Glutamatergic neuron (in vitro differentiated cells): ENCODE data around the gene CDH23. TPM values are rescaled to one million over a fixed set of nuclear protein-coding genes. Genes with fewer than 3 reads are reported as not detected.
A peak's percentile ranks its signal among the peaks of the same experiment; 100 is the strongest.

Source experiments
- DNase-seq: peaks from one replicate; pipeline ENCODE4 v3.0.0; 2022
- H3K27ac Mint-ChIP-seq: one replicate; pipeline ENCODE4 v1.8.0; 2020; ENCODE audit warnings: mild to moderate bottlenecking, mixed read lengths, inconsistent platforms; ENCODE audit not compliant: unreplicated experiment
- H3K27me3 Mint-ChIP-seq: one replicate; pipeline ENCODE4 v1.8.0; 2020; ENCODE audit warnings: mild to moderate bottlenecking, moderate library complexity, mixed read lengths, inconsistent platforms; ENCODE audit not compliant: unreplicated experiment
- H3K36me3 Mint-ChIP-seq: one replicate; pipeline ENCODE4 v1.8.0; 2020; ENCODE audit warnings: mild to moderate bottlenecking, mixed read lengths, inconsistent platforms; ENCODE audit not compliant: unreplicated experiment
- H3K4me1 Mint-ChIP-seq: one replicate; pipeline ENCODE4 v1.8.0; 2020; ENCODE audit warnings: mild to moderate bottlenecking, low read depth, mixed read lengths, inconsistent platforms; ENCODE audit not compliant: unreplicated experiment
- H3K4me3 Mint-ChIP-seq: one replicate; pipeline ENCODE4 v1.8.0; 2020; ENCODE audit warnings: mild to moderate bottlenecking, mixed read lengths, inconsistent platforms; ENCODE audit not compliant: unreplicated experiment
- H3K9me3 Mint-ChIP-seq: one replicate; pipeline ENCODE4 v1.8.0; 2020; ENCODE audit warnings: mild to moderate bottlenecking, moderate library complexity, mixed read lengths, inconsistent platforms; ENCODE audit not compliant: unreplicated experiment
- total RNA-seq: library from RNA; stranded (reverse); fragmentation: NEBNext Ultra II Directional; extraction: Animal tissue kit (Norgen Biotek cat#: 25700); gene quantifications from one replicate; pipeline ENCODE4 v1.2.1, GENCODE V29; 2021; ENCODE audit not compliant: unreplicated experiment
- TF ChIP-seq, protein P1 (sequence below): fragments of 200-600 bp; sonication (generic); IDR thresholded peaks from one replicate; pipeline ENCODE4 v1.5.0; 2021; ENCODE audit not compliant: partially characterized antibody, unreplicated experiment

The CDH23 gene
- total RNA-seq, 1 donor from 2014 or later, result 2.0 TPM

GRCh38 chr10:71511206-71511605 lies 114.5 kb downstream of the CDH23 start:
- peaks cover 10% of the 10 kb centered on the region for H3K27me3 Mint-ChIP-seq

GRCh38 chr10:71512312-71512711 lies 115.6 kb downstream of the CDH23 start:
- TF ChIP-seq, protein P1, sequence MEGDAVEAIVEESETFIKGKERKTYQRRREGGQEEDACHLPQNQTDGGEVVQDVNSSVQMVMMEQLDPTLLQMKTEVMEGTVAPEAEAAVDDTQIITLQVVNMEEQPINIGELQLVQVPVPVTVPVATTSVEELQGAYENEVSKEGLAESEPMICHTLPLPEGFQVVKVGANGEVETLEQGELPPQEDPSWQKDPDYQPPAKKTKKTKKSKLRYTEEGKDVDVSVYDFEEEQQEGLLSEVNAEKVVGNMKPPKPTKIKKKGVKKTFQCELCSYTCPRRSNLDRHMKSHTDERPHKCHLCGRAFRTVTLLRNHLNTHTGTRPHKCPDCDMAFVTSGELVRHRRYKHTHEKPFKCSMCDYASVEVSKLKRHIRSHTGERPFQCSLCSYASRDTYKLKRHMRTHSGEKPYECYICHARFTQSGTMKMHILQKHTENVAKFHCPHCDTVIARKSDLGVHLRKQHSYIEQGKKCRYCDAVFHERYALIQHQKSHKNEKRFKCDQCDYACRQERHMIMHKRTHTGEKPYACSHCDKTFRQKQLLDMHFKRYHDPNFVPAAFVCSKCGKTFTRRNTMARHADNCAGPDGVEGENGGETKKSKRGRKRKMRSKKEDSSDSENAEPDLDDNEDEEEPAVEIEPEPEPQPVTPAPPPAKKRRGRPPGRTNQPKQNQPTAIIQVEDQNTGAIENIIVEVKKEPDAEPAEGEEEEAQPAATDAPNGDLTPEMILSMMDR, result no peak
- Mint-ChIP-seq H3K36me3 (no peaks in the 10 kb centered on the region), H3K4me3 (no peak overlapping the region), H3K9me3 (peaks cover 7% of the 10 kb centered on the region), H3K4me1 (peaks cover 16% of the 10 kb centered on the region), H3K27me3 (peaks cover 14% of the 10 kb centered on the region), H3K27ac (no peak overlapping the region)
- peak; percentile 4 for DNase-seq

More at GRCh38 chr10:71511206-71511605, 114.5 kb downstream of the CDH23 start:
- no peak for DNase-seq
- TF ChIP-seq, protein P1, result no peak
- Mint-ChIP-seq H3K9me3 (peaks cover 7% of the 10 kb centered on the region), H3K36me3 (no peaks in the 10 kb centered on the region), H3K4me1 (peaks cover 10% of the 10 kb centered on the region), H3K27ac (no peak overlapping the region), H3K4me3 (no peak overlapping the region)

DNA sequence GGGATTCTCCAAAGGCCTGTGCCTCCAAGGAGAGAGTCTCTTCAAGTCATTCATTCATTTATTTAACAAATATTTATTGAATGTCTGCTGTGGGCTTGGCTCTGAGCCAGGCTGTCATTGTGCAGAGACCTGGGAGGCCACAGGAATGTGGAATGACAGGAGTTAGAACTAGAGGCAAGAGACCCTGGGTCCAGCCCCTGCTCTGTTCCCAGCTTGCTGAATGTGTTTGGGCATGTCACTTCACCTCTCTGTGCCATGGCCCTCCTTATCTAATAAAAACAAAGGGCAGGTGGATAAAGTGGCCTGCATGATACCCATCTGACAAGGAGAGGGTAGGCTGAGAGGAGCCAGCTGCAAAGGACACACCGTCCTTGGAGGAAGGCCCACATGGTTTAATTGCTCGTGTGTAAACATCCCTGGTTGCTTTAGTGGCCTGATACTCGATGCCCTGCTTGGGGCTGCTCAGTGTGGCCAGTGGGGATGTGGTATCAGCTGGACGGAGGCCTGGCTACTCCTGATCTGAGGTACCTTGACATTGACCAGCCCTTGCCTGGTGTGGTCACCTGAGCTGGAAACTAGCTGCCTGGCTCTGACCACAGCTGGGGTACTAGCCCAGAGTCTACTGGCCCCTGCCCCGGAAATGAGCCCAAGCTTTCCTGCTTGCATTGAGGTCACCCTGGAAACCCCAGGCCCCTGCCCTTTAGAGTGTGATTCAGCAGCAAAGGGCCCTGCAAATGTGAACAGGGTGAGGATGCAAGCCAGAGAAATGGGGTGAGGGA lies 116.2 kb downstream of the CDH23 start:
- TF ChIP-seq, protein P1, result no peak
- Mint-ChIP-seq H3K27me3 (peaks cover 10% of the 10 kb centered on the region), H3K36me3 (no peaks in the 10 kb centered on the region), H3K4me1 (peaks cover 20% of the 10 kb centered on the region), H3K27ac (no peak overlapping the region), H3K4me3 (no peak overlapping the region), H3K9me3 (peaks cover 11% of the 10 kb centered on the region)
- peak; percentile 7 for DNase-seq

GRCh38 chr10:71513540-71513853 lies 116.8 kb downstream of the CDH23 start:
- TF ChIP-seq, protein P1, result no peak
- Mint-ChIP-seq H3K27me3 (peaks cover 7% of the 10 kb centered on the region), H3K9me3 (peaks cover 11% of the 10 kb centered on the region), H3K36me3 (no peaks in the 10 kb centered on the region), H3K27ac (no peak overlapping the region), H3K4me1 (peaks cover 23% of the 10 kb centered on the region), H3K4me3 (no peak overlapping the region)
- DNase-seq, result no peak

- H3K4me1 Mint-ChIP-seq, result peaks cover 24% of the 10 kb centered on the region
- H3K36me3 Mint-ChIP-seq, result no peaks in the 10 kb centered on the region
- H3K27me3 Mint-ChIP-seq, result peaks cover 7% of the 10 kb centered on the region
- DNase-seq, result no peak
- H3K27ac Mint-ChIP-seq, result no peak overlapping the region
- peaks cover 11% of the 10 kb centered on the region for H3K9me3 Mint-ChIP-seq
- H3K4me3 Mint-ChIP-seq, result no peak overlapping the region
- TF ChIP-seq, protein P1, result no peak
Measured at GRCh38 chr10:71513936-71514335, 117.2 kb downstream of the CDH23 start.
